ENCODE data around the gene SLC41A2.

DNA sequence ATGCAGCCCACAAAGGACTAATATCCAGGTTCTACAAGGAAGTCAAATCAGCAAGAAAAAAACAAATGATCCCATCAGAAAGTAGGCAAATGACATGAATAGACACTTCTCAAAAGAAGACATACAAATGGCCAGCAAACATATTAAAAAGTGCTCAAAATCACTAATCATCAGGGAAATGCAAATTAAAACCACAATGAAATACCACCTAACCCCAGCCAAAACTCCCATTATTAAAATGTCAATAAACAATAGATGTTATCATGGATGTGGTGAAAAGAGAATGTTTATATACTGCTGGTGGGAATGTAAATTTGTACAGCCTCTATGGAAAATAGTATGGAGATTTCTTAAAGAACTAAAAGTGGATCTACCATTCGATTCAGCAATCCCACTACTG, 25.0 kb downstream of the SLC41A2 start:
- TF ChIP-seq POLR2A (IDR thresholded peaks at IDR 0.05; ENCODE audit: low read depth, low read length) (no peak), EZH2 (IDR thresholded peaks at IDR 0.05; ENCODE audit: borderline replicate concordance, low read depth, low read length, severe bottlenecking) (no peak), MYC (IDR thresholded peaks at IDR 0.05; ENCODE audit: low read depth, low read length) (no peak)
- TF ChIP-seq, protein P1, sequence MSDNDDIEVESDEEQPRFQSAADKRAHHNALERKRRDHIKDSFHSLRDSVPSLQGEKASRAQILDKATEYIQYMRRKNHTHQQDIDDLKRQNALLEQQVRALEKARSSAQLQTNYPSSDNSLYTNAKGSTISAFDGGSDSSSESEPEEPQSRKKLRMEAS (IDR thresholded peaks at IDR 0.05; ENCODE audit: insufficient read depth, insufficient read length): no peak
- TF ChIP-seq, protein P2, sequence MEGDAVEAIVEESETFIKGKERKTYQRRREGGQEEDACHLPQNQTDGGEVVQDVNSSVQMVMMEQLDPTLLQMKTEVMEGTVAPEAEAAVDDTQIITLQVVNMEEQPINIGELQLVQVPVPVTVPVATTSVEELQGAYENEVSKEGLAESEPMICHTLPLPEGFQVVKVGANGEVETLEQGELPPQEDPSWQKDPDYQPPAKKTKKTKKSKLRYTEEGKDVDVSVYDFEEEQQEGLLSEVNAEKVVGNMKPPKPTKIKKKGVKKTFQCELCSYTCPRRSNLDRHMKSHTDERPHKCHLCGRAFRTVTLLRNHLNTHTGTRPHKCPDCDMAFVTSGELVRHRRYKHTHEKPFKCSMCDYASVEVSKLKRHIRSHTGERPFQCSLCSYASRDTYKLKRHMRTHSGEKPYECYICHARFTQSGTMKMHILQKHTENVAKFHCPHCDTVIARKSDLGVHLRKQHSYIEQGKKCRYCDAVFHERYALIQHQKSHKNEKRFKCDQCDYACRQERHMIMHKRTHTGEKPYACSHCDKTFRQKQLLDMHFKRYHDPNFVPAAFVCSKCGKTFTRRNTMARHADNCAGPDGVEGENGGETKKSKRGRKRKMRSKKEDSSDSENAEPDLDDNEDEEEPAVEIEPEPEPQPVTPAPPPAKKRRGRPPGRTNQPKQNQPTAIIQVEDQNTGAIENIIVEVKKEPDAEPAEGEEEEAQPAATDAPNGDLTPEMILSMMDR (IDR thresholded peaks at IDR 0.05; ENCODE audit: extremely low read depth in 1 of 2, insufficient read depth in 1 of 2, low read depth in 1 of 2, low read length in 2 of 2): no peak

All from endothelial cell of umbilical vein (primary cell).